Activated CD4-positive, alpha-beta T cell treated with anti-CD3 and anti-CD28 coated beads for 36 hours (primary cell): ENCODE measurements around the gene LATS1. TPM values are rescaled to one million over a fixed set of nuclear protein-coding genes. Genes with fewer than 3 reads are reported as not detected.
"Not testable (repeated sequence)": the region's sequence is repeated elsewhere in the genome, so short reads cannot be mapped to it uniquely, and the experiment has no call there.

Experiments used
- ATAC-seq: fragments of 200-7000 bp; cut with Tn5 transposase; one replicate; pipeline ENCODE4 v1.10.0; 2021; ENCODE audit warnings: mild to moderate bottlenecking, moderate library complexity
- CTCF ChIA-PET: fragments of 350-600 bp; sonication (Branson Sonifier 250); formaldehyde crosslinking; loops from one replicate; lab custom pipeline; 2021; ENCODE audit warnings: antibody characterized with exemption; lab: Charles Lee
- POLR2A ChIA-PET: fragments of 350-600 bp; sonication (Branson Sonifier 250); formaldehyde crosslinking; loops from one replicate; lab custom pipeline; 2021; ENCODE audit warnings: antibody characterized with exemption, inconsistent platforms; lab: Charles Lee
- DNase-seq: peaks from one replicate; pipeline ENCODE4 v3.0.0-alpha.2; 2020
- H3K27ac Mint-ChIP-seq: one replicate; pipeline ENCODE4 v1.8.0; 2021; ENCODE audit warnings: mixed read lengths
- H3K27me3 Mint-ChIP-seq: one replicate; pipeline ENCODE4 v1.8.0; 2021; ENCODE audit warnings: mixed read lengths
- H3K36me3 Mint-ChIP-seq: one replicate; pipeline ENCODE4 v1.8.0; 2021; ENCODE audit warnings: low read depth, mixed read lengths
- H3K4me1 Mint-ChIP-seq: one replicate; pipeline ENCODE4 v1.8.0; 2021; ENCODE audit warnings: mixed read lengths
- H3K4me3 Mint-ChIP-seq: one replicate; pipeline ENCODE4 v1.8.0; 2021; ENCODE audit warnings: mild to moderate bottlenecking, moderate library complexity, mixed read lengths
- H3K9me3 Mint-ChIP-seq: one replicate; pipeline ENCODE4 v1.8.0; 2021; ENCODE audit warnings: low read depth, mixed read lengths
- intact Hi-C, 2 experiments: fragments of 100-400 bp; cut with DNase I in 1 of 2; cut with micrococcal nuclease in 1 of 2; formaldehyde crosslinking; loops; one replicate each; pipeline versions ENCODE4 v1.14.2 to v1.15.1; 2022 to 2024; cut with DNase I, micrococcal nuclease
- total RNA-seq, 2 experiments: library from RNA; stranded (reverse); gene quantifications; one replicate each; pipeline ENCODE4 v1.2.3, GENCODE V29; 2021

The LATS1 gene
- 10 to 100 TPM; 21.2 to 23.5 TPM for total RNA-seq

- ATAC-seq: peak; percentile 93
Measured at GRCh38 chr6:149717588-149718458, at the start of gene LATS1. TSS of gene LATS1 (minus strand) at chr6:149718101. CDS start at chr6:149702126, 15,975 bp downstream.

GRCh38 chr6:149766156-149766769 lies 48.4 kb upstream of the LATS1 start:
- no peak for ATAC-seq
- no peak overlapping the region for H3K27ac Mint-ChIP-seq
- H3K27me3 Mint-ChIP-seq: no peaks in the 10 kb centered on the region
- H3K36me3 Mint-ChIP-seq: peaks cover 31% of the 10 kb centered on the region
- intact Hi-C loops: no loop called here
- H3K9me3 Mint-ChIP-seq: peaks cover 5% of the 10 kb centered on the region
- H3K4me3 Mint-ChIP-seq: no peak overlapping the region
- DNase-seq: no peak
- CTCF ChIA-PET: no interaction called here
- POLR2A ChIA-PET: no interaction called here
- H3K4me1 Mint-ChIP-seq: peaks cover 6% of the 10 kb centered on the region

More at GRCh38 chr6:149717588-149718458, at the start of gene LATS1:
- Mint-ChIP-seq H3K4me3 (peak within 1 kb of the TSS; percentile 88), H3K27me3 (no peaks in the 10 kb centered on the region), H3K4me1 (peaks cover 25% of the 10 kb centered on the region), H3K27ac (peak within 1 kb of the TSS; percentile 98), H3K9me3 (no peaks in the 10 kb centered on the region), H3K36me3 (peaks cover 15% of the 10 kb centered on the region)
- DNase-seq: peak; percentile 97
- POLR2A ChIA-PET: interaction anchor here (0.6 to 1.8 kb wide), 5 partner anchors 28 to 173 kb away, joined by 3 to 7 read pairs (median 4); partner anchors contain the start of genes NUP43, PCMT1 and PPIL4
- CTCF ChIA-PET: interaction anchor here (0.5 to 3.5 kb wide), 4 partner anchors 29 to 1116 kb away, joined by 3 to 12 read pairs (median 3); partner anchors contain the start of gene NUP43
- intact Hi-C loops: loop anchor here (1.0 to 5.0 kb wide), 9 partner anchors 28 to 204 kb away; partner anchors contain the start of genes GINM1 (in 2 of the 2), KATNA1 (in 2 of the 2), NUP43 (in 2 of the 2) and PPIL4 (in 2 of the 2)

- Mint-ChIP-seq H3K9me3 (peaks cover 5% of the 10 kb centered on the region), H3K4me1 (peaks cover 8% of the 10 kb centered on the region), H3K4me3 (no peak overlapping the region), H3K27me3 (no peaks in the 10 kb centered on the region), H3K36me3 (peaks cover 33% of the 10 kb centered on the region), H3K27ac (no peak overlapping the region)
- ChIA-PET POLR2A (interaction anchor here (0.7 kb wide), 1 partner anchor 809 kb away, joined by 3 read pairs; no protein-coding TSS in a partner anchor), CTCF (interaction anchor here (0.8 to 1.6 kb wide), 3 partner anchors 11 to 37 kb away, joined by 3 to 8 read pairs (median 4); no protein-coding TSS in a partner anchor)
- no peak for DNase-seq
- intact Hi-C loops: no loop called here
- no peak for ATAC-seq
Measured at GRCh38 chr6:149763866-149764265, 46.0 kb upstream of the LATS1 start.

DNA sequence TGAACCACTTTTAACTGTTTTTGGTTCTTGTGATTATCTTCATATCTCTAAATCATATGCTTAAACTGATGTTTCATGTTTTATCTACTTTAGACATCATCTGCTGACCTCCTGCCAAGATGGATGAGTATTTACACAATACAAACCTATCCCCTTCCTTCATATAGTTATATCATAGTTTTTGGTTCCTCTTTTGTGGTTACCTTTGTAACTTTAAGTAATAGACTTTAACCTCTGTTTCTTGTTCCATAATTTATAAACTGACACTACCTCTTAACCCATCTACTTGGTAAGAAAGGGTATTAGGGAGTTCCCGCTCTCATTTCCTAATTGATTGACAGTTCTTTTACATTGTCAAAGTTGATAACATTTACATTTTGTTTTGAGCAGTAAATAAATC lies 43.5 kb upstream of the LATS1 start:
- ChIA-PET CTCF (no interaction called here), POLR2A (no interaction called here)
- ATAC-seq (no peak), DNase-seq (no peak)
- H3K27ac Mint-ChIP-seq: no peak overlapping the region
- peaks cover 22% of the 10 kb centered on the region for H3K36me3 Mint-ChIP-seq
- intact Hi-C loops: no loop called here
- H3K4me3 Mint-ChIP-seq: no peak overlapping the region
- peaks cover 5% of the 10 kb centered on the region for H3K9me3 Mint-ChIP-seq
- H3K4me1 Mint-ChIP-seq: peaks cover 6% of the 10 kb centered on the region
- H3K27me3 Mint-ChIP-seq: no peaks in the 10 kb centered on the region

- Mint-ChIP-seq H3K36me3 (peaks cover 13% of the 10 kb centered on the region), H3K4me1 (peaks cover 25% of the 10 kb centered on the region), H3K27me3 (no peaks in the 10 kb centered on the region), H3K9me3 (no peaks in the 10 kb centered on the region), H3K4me3 (no peak overlapping the region), H3K27ac (no peak overlapping the region)
- POLR2A ChIA-PET: interaction anchor here (0.6 kb wide), 1 partner anchor 60 kb away, joined by 3 read pairs; no protein-coding TSS in a partner anchor
- intact Hi-C loops: no loop called here
- DNase-seq: no peak
- CTCF ChIA-PET: interaction anchor here (0.6 to 1.2 kb wide), 4 partner anchors 9 to 1147 kb away, joined by 3 to 4 read pairs (median 3); no protein-coding TSS in a partner anchor
- ATAC-seq: no peak
Measured at GRCh38 chr6:149756261-149756636, 38.3 kb upstream of the LATS1 start.

DNA sequence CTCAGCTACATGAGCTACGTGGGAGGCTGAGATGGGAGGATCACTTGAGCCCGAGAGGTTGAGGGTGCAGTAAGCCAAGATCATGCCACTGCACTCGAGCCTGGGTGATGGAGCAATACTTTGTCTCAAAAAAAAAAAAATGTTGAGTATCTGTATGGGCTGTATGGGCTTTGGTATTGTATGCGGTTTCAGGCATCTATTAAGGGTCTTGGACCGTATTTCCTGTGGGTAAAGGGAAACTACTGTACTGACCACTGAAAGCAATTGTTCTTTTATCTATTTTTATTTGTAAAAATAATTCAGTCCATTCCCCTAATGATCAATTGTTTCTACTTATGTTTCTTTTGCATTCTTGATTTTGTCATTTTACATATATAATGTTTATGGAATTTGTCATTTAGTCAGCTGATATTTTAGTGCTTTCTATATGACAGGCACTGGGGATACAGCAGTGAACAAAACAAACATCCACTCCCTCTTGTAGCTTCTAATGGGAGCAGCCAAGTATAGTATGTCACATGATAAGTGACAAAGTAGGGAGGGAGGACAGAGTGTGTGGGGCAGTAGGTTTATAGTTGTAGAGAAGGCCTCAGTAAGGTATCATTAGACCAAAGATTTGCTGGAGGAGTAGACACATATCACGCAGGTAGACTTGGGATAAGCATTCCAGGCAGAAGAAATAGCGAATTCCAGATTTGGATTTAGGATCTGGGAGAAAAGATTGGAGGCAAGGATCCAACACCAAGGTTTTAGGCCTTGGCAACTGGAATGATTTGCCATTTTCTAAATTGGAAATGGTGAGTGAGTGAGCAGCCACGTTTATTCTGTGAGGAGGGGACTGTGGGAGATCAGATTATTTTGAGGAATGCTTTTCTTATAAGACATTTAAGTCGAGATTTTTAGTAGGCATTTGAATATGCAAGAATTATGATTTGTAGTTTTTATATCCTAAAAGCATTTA lies 37.7 kb upstream of the LATS1 start:
- no peak for DNase-seq
- Mint-ChIP-seq H3K4me1 (peaks cover 28% of the 10 kb centered on the region), H3K27me3 (no peaks in the 10 kb centered on the region), H3K36me3 (peaks cover 13% of the 10 kb centered on the region), H3K4me3 (no peak overlapping the region), H3K27ac (peak overlapping the region; percentile 11), H3K9me3 (no peaks in the 10 kb centered on the region)
- ATAC-seq: no peak
- POLR2A ChIA-PET: no interaction called here
- intact Hi-C loops: no loop called here
- CTCF ChIA-PET: no interaction called here

DNA sequence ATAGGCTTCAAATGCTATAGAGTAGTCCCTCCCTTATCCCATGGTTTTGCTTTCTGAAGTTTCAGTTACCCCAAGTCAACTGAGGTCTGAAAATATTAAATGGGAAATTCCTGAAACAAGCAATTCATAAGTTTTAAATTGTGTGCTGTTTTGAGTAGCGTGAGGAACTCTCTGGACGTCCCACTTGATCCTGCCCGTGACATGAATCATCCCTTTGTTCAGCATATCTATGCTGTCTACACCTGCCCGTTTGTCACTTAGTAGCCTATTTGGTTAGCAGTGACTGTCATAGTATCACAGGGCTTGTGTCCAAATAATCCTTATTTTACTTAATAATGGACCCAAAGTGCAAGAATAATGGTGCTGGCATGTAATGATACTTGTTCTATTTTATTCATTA lies 36.6 kb upstream of the LATS1 start:
- intact Hi-C loops: no loop called here
- no peaks in the 10 kb centered on the region for H3K9me3 Mint-ChIP-seq

DNA sequence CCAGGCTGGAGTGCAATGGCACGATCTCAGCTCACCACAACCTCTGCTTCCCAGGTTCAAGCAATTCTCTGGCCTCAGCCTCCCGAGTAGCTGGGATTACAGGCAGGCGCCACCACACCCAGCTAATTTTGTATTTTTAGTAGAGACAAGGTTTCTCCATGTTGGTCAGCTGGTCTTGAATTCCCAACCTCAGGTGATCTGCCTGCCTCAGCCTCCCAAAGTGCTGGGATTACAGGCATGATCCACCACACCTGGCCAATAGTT lies 35.4 kb upstream of the LATS1 start:
- DNase-seq, H3K27ac Mint-ChIP-seq, ATAC-seq, intact Hi-C loops, H3K9me3 Mint-ChIP-seq, H3K27me3 Mint-ChIP-seq, H3K36me3 Mint-ChIP-seq, H3K4me3 Mint-ChIP-seq, POLR2A ChIA-PET: not testable (repeated sequence)
- CTCF ChIA-PET: interaction anchor here (0.6 to 1.7 kb wide), 4 partner anchors 10 to 110 kb away, joined by 3 to 8 read pairs (median 3); partner anchors contain the start of gene LATS1
- peaks cover 32% of the 10 kb centered on the region for H3K4me1 Mint-ChIP-seq

More for the DNA sequence above, 36.6 kb upstream of the LATS1 start:
- Mint-ChIP-seq H3K27me3 (no peaks in the 10 kb centered on the region), H3K4me3 (no peak overlapping the region), H3K36me3 (peaks cover 6% of the 10 kb centered on the region), H3K4me1 (peaks cover 29% of the 10 kb centered on the region), H3K27ac (no peak overlapping the region)
- POLR2A ChIA-PET: no interaction called here
- DNase-seq (no peak), ATAC-seq (no peak)
- CTCF ChIA-PET: no interaction called here

DNA sequence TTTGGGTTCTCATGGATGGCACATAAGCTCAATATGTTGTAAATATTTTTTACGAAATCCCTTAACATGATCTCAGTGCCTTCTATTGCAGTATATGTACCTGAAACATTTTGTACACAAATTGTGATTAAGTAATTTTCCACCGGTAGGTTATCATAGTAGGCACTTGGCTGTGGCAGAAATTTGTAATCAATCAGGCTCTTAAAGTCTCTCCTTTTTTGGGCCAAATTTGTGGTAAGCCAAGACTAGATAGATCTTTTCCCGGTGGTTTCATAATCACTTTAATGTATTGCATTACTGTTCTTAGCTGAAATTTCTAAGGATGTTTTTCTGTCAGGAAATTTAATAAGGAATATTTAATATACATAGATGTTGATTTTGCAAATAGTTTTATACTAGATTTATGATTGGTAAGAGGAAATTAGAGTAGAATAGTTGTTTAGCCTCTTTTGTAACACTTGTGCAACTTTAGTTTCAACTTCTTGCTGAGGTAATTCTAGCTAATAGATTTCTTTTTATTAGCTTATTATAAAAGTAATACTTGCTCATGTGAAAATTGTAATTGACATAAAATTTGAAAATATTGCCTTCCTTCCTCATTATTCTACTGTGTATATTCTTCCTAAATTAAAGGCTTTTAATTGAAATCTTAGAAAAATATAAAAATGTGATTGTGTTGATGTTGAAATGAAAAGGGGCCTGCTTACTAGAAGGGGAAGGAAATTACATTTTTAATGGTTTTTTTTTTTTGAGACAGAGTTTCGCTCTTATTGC lies 34.9 kb upstream of the LATS1 start:
- Mint-ChIP-seq H3K36me3 (peaks cover 3% of the 10 kb centered on the region), H3K27ac (no peak overlapping the region), H3K4me3 (no peak overlapping the region), H3K4me1 (peaks cover 32% of the 10 kb centered on the region), H3K27me3 (no peaks in the 10 kb centered on the region), H3K9me3 (no peaks in the 10 kb centered on the region)
- DNase-seq (no peak), ATAC-seq (no peak)
- intact Hi-C loops: no loop called here
- POLR2A ChIA-PET: no interaction called here
- CTCF ChIA-PET: interaction anchor here (0.6 to 1.7 kb wide), 4 partner anchors 11 to 109 kb away, joined by 3 to 8 read pairs (median 3); partner anchors contain the start of gene LATS1

GRCh38 chr6:149751920-149752319 lies 34.0 kb upstream of the LATS1 start:
- H3K36me3 Mint-ChIP-seq, H3K27ac Mint-ChIP-seq, DNase-seq, CTCF ChIA-PET, POLR2A ChIA-PET, ATAC-seq, H3K27me3 Mint-ChIP-seq, H3K4me3 Mint-ChIP-seq, H3K9me3 Mint-ChIP-seq, intact Hi-C loops: not testable (repeated sequence)
- H3K4me1 Mint-ChIP-seq: peaks cover 36% of the 10 kb centered on the region
